VCaP (cell line): ENCODE measurements around the gene EPHB2.
A peak's percentile ranks its signal among the peaks of the same experiment; 100 is the strongest.

Source experiments
- H3K27ac ChIP-seq: fragments of 450-650 bp; 2 replicates; pipeline ENCODE4 v1.5.1; 2017
- CTCF ChIP-seq: fragments of 450-650 bp; conservative IDR thresholded peaks from 2 replicates; pipeline ENCODE4 v1.5.1; 2017; ENCODE audit warnings: mild to moderate bottlenecking, moderate library complexity

Gene EPHB2

GRCh38 chr1:22845398-22845935 lies 134.8 kb downstream of the EPHB2 start:
- TF ChIP-seq CTCF = no peak
- H3K27ac ChIP-seq = 0 out of 2 replicates have a peak overlapping the region, but pooled peaks have one; percentile 25

GRCh38 chr1:22846458-22846857 lies 135.8 kb downstream of the EPHB2 start:
- H3K27ac ChIP-seq = no peak overlapping the region
- TF ChIP-seq CTCF = no peak

- no peak for TF ChIP-seq CTCF
- no peak overlapping the region for H3K27ac ChIP-seq
These were observed 136.6 kb downstream of the EPHB2 start for GRCh38 chr1:22847249-22847648.

- no peak overlapping the region for H3K27ac ChIP-seq
- no peak for TF ChIP-seq CTCF
These were observed 137.1 kb downstream of the EPHB2 start for GRCh38 chr1:22847709-22848108.

- TF ChIP-seq CTCF = no peak
- no peak overlapping the region for H3K27ac ChIP-seq
These were observed 137.8 kb downstream of the EPHB2 start for GRCh38 chr1:22848405-22848804.

GRCh38 chr1:22849770-22850169 lies 139.1 kb downstream of the EPHB2 start:
- H3K27ac ChIP-seq = no peak overlapping the region
- no peak for TF ChIP-seq CTCF

GRCh38 chr1:22850281-22850680 lies 139.6 kb downstream of the EPHB2 start:
- H3K27ac ChIP-seq = no peak overlapping the region
- no peak for TF ChIP-seq CTCF
